ENCODE measurements around the gene LCE1C. TPM values are rescaled to one million over a fixed set of nuclear protein-coding genes. Genes with fewer than 3 reads are reported as not detected.

The LCE1C gene
- total RNA-seq, 1 donor from 2014 or later, result not detected

Other genes with a start within 250 kb of the LCE1C start
- gene LCE3E, start 239.9 kb downstream of the LCE1C start, total RNA-seq, result not detected in 2 replicates
- gene LCE3D, start 226.1 kb downstream of the LCE1C start, total RNA-seq, result not detected in 2 replicates
- gene LCE3C, start 206.4 kb downstream of the LCE1C start, total RNA-seq, result not detected in 2 replicates
- gene LCE3B, start 192.8 kb downstream of the LCE1C start, total RNA-seq, result not detected in 2 replicates
- gene LCE3A, start 183.5 kb downstream of the LCE1C start, total RNA-seq, result not detected in 2 replicates
- gene LCE2D, start 143.3 kb downstream of the LCE1C start, total RNA-seq, result not detected in 2 replicates
- gene LCE2C, start 131.4 kb downstream of the LCE1C start, total RNA-seq, result not detected in 2 replicates
- gene LCE2B, start 120.5 kb downstream of the LCE1C start, total RNA-seq, result not detected in 2 replicates
- gene LCE2A, start 108.3 kb downstream of the LCE1C start, total RNA-seq, result not detected in 2 replicates
- gene LCE4A, start 98.5 kb downstream of the LCE1C start, total RNA-seq, result not detected in 2 replicates
- not detected in 2 replicates for gene KPRP, start 48.6 kb downstream of the LCE1C start, total RNA-seq
- not detected in 2 replicates for gene LCE1F, start 31.5 kb downstream of the LCE1C start, total RNA-seq
- gene LCE1E, start 20.4 kb downstream of the LCE1C start, total RNA-seq, result not detected in 2 replicates
- gene LCE1D, start 9.9 kb downstream of the LCE1C start, total RNA-seq, result not detected in 2 replicates
- gene LCE1B, start 5.3 kb upstream of the LCE1C start, total RNA-seq, result not detected in 2 replicates
- gene LCE1A, start 20.8 kb upstream of the LCE1C start, total RNA-seq, result not detected in 2 replicates
- gene LCE6A, start 36.2 kb upstream of the LCE1C start, total RNA-seq, result not detected in 2 replicates
- not detected in 2 replicates for gene LCE7A, start 53.3 kb upstream of the LCE1C start, total RNA-seq
- not detected in 2 replicates for gene SMCP, start 71.7 kb upstream of the LCE1C start, total RNA-seq
- not detected in 2 replicates for gene IVL, start 101.9 kb upstream of the LCE1C start, total RNA-seq
- gene SPRR5, start 140.6 kb upstream of the LCE1C start, total RNA-seq, result not detected in 2 replicates
- not detected in 2 replicates for gene SPRR4, start 164.0 kb upstream of the LCE1C start, total RNA-seq
- not detected in 2 replicates for gene SPRR1A, start 177.4 kb upstream of the LCE1C start, total RNA-seq
- gene SPRR3, start 195.1 kb upstream of the LCE1C start, total RNA-seq, result not detected in 2 replicates
- not detected in 2 replicates for gene SPRR1B, start 224.6 kb upstream of the LCE1C start, total RNA-seq
- not detected in 2 replicates for gene SPRR2D, start 234.5 kb upstream of the LCE1C start, total RNA-seq

Measured in activated T-helper 2 cell treated with anti-CD3 and anti-CD28 coated beads, Interferon-gamma antibody, Interleukin-2, Interleukin-4, amounts not matched to agents 10 μg/mL and 5 μg/mL and 100 μg/mL, durations not matched to agents 14 hours and 24 hours and 36 hours (primary cell).